H9 (cell line): ENCODE measurements around the gene TGFA. TPM values are rescaled to one million over a fixed set of nuclear protein-coding genes. Genes with fewer than 3 reads are reported as not detected.

Experiments used
- DNase-seq: peaks from one replicate; pipeline ENCODE4 v3.0.0-alpha.2; 2017
- H2AFZ ChIP-seq: one replicate; pipeline ENCODE4 v1.6.1; 2013; ENCODE audit warnings: mild to moderate bottlenecking, low read length, control low read depth, moderate library complexity
- H2AK5ac ChIP-seq: 2 replicates; pipeline ENCODE4 v1.6.1; 2013; ENCODE audit warnings: low read length, control low read depth, mixed read lengths; ENCODE audit not compliant: insufficient read length
- H2BK120ac ChIP-seq: one replicate; pipeline ENCODE4 v1.6.1; 2013; ENCODE audit warnings: low read depth, mild to moderate bottlenecking, low read length, control low read depth, inconsistent platforms; ENCODE audit not compliant: poor library complexity, severe bottlenecking
- H2BK12ac ChIP-seq: 2 replicates; pipeline ENCODE4 v1.6.1; 2013; ENCODE audit warnings: low read length, control low read depth, mixed read lengths, low read depth; ENCODE audit not compliant: insufficient read length
- H2BK15ac ChIP-seq: 2 replicates; pipeline ENCODE4 v1.6.1; 2013; ENCODE audit warnings: low read depth, low read length, control low read depth
- H2BK20ac ChIP-seq: one replicate; pipeline ENCODE4 v1.6.1; 2013; ENCODE audit warnings: low read depth, mild to moderate bottlenecking, low read length, control low read depth, inconsistent platforms; ENCODE audit not compliant: poor library complexity, severe bottlenecking
- H2BK5ac ChIP-seq: 2 replicates; pipeline ENCODE4 v1.6.1; 2013; ENCODE audit warnings: low read length, control low read depth, mixed read lengths; ENCODE audit not compliant: insufficient read length
- H3K14ac ChIP-seq: 2 replicates; pipeline ENCODE4 v1.6.1; 2013; ENCODE audit warnings: low read length, control low read depth; ENCODE audit not compliant: insufficient read depth
- H3K18ac ChIP-seq: 2 replicates; pipeline ENCODE4 v1.6.1; 2013; ENCODE audit warnings: low read depth, mild to moderate bottlenecking, mixed read lengths, low read length, control low read depth; ENCODE audit not compliant: insufficient read length
- H3K23ac ChIP-seq: 2 replicates; pipeline ENCODE4 v1.6.1; 2013; ENCODE audit warnings: low read length, control low read depth, mixed read lengths, low read depth; ENCODE audit not compliant: insufficient read length
- H3K23me2 ChIP-seq: 2 replicates; pipeline ENCODE4 v1.6.1; 2013; ENCODE audit warnings: low read depth, mild to moderate bottlenecking, mixed read lengths, low read length, control low read depth; ENCODE audit not compliant: insufficient read length, poor library complexity, severe bottlenecking
- H3K27ac ChIP-seq: 2 replicates; pipeline ENCODE4 v1.5.1; 2013; ENCODE audit warnings: low read length, control low read depth, mixed read lengths, low read depth; ENCODE audit not compliant: insufficient read length
- H3K27me3 ChIP-seq: 2 replicates; pipeline ENCODE4 v1.6.1; 2013; ENCODE audit warnings: low read length, control low read depth, inconsistent platforms; ENCODE audit not compliant: insufficient read depth
- H3K4ac ChIP-seq: 2 replicates; pipeline ENCODE4 v1.6.1; 2013; ENCODE audit warnings: low read depth, mild to moderate bottlenecking, control low read depth, inconsistent platforms, low read length, moderate library complexity
- H3K4me1 ChIP-seq: 2 replicates; pipeline ENCODE4 v1.6.1; 2013; ENCODE audit warnings: low read length, control low read depth, inconsistent platforms; ENCODE audit not compliant: insufficient read depth
- H3K4me2 ChIP-seq: 2 replicates; pipeline ENCODE4 v1.6.1; 2013; ENCODE audit warnings: low read length, control low read depth, mixed read lengths; ENCODE audit not compliant: insufficient read length, insufficient read depth
- H3K56ac ChIP-seq: 2 replicates; pipeline ENCODE4 v1.6.1; 2013; ENCODE audit warnings: low read depth, mild to moderate bottlenecking, mixed read lengths, low read length, control low read depth; ENCODE audit not compliant: insufficient read length
- H3K79me1 ChIP-seq: 2 replicates; pipeline ENCODE4 v1.6.1; 2013; ENCODE audit warnings: low read depth, mild to moderate bottlenecking, moderate library complexity, low read length, control low read depth, inconsistent platforms; ENCODE audit not compliant: insufficient read depth, poor library complexity, severe bottlenecking
- H3K79me2 ChIP-seq: 2 replicates; pipeline ENCODE4 v1.6.1; 2013; ENCODE audit warnings: low read length, control low read depth, inconsistent platforms; ENCODE audit not compliant: insufficient read depth
- H3K9ac ChIP-seq: 2 replicates; pipeline ENCODE4 v1.6.1; 2013; ENCODE audit warnings: low read length, control low read depth, mixed read lengths; ENCODE audit not compliant: insufficient read length; ENCODE audit errors: extremely low read depth
- H3K9me3 ChIP-seq: one replicate; pipeline ENCODE4 v1.6.1; 2013; ENCODE audit warnings: low read depth, low read length, inconsistent platforms; ENCODE audit not compliant: control insufficient read depth
- H3T11ph ChIP-seq: one replicate; pipeline ENCODE4 v1.6.1; 2013; ENCODE audit warnings: mild to moderate bottlenecking, low read length, control low read depth, inconsistent platforms
- H4K20me1 ChIP-seq: one replicate; pipeline ENCODE4 v1.6.1; 2013; ENCODE audit not compliant: control insufficient read depth, insufficient read length, insufficient read depth
- H4K5ac ChIP-seq: 2 replicates; pipeline ENCODE4 v1.6.1; 2013; ENCODE audit warnings: low read depth, mild to moderate bottlenecking, mixed read lengths, low read length, control low read depth; ENCODE audit not compliant: insufficient read length
- H4K8ac ChIP-seq: replicated peaks from 2 replicates; pipeline ENCODE4 v1.6.1; 2013; ENCODE audit warnings: low read length, control low read depth, mixed read lengths, low read depth; ENCODE audit not compliant: insufficient read length
- H4K91ac ChIP-seq: 2 replicates; pipeline ENCODE4 v1.6.1; 2013; ENCODE audit warnings: low read depth, mild to moderate bottlenecking, moderate library complexity, mixed read lengths, low read length, control low read depth; ENCODE audit not compliant: insufficient read length
- H3K27ac Mint-ChIP-seq, 3 experiments: 2 replicates in 2 of 3; 3 replicates in 1 of 3; pipeline ENCODE4 v1.8.0; 2020 to 2021; ENCODE audit warnings: mixed read lengths in 3 of 3, mild to moderate bottlenecking in 1 of 3, moderate library complexity in 1 of 3
- H3K27me3 Mint-ChIP-seq: 2 replicates; pipeline ENCODE4 v1.8.0; 2021; ENCODE audit warnings: low read depth, mild to moderate bottlenecking, moderate library complexity, mixed read lengths
- H3K36me3 Mint-ChIP-seq, 3 experiments: 2 replicates in 2 of 3; 3 replicates in 1 of 3; pipeline ENCODE4 v1.8.0; 2020 to 2021; ENCODE audit warnings: low read depth in 3 of 3, mixed read lengths in 3 of 3; ENCODE audit not compliant: insufficient read depth in 1 of 3
- H3K4me1 Mint-ChIP-seq, 2 experiments: 2 replicates each; pipeline ENCODE4 v1.8.0; 2020; ENCODE audit warnings: mixed read lengths in 2 of 2
- H3K4me3 Mint-ChIP-seq, 2 experiments: 2 replicates in 1 of 2; 3 replicates in 1 of 2; pipeline ENCODE4 v1.8.0; 2020 to 2021; ENCODE audit warnings: mild to moderate bottlenecking in 2 of 2, mixed read lengths in 2 of 2, moderate library complexity in 1 of 2
- H3K9me3 Mint-ChIP-seq, 2 experiments: 2 replicates in 1 of 2; 3 replicates in 1 of 2; pipeline ENCODE4 v1.8.0; 2020; ENCODE audit warnings: mild to moderate bottlenecking in 2 of 2, mixed read lengths in 2 of 2, moderate library complexity in 1 of 2
- WGBS: extraction: QIAGEN DNeasy Blood & Tissue Kit; methylation state at CpG from one replicate; pipeline ENCODE4 v1.1.7; 2013; ENCODE audit warnings: missing lambda C conversion rate, low lambda C conversion rate, mixed read lengths; ENCODE audit not compliant: insufficient read length; ENCODE audit errors: extremely low coverage; 5-methylcytosine and 5-hydroxymethylcytosine counted together
- total RNA-seq: library from RNA; stranded (reverse); gene quantifications from 2 replicates; pipeline ENCODE4 v1.2.1, GENCODE V29; 2021
- TF ChIP-seq, protein P1 (sequence below): fragments of 200-600 bp; sonication (generic); conservative IDR thresholded peaks from 3 replicates; pipeline ENCODE4 v1.8.0; 2021; ENCODE audit warnings: antibody characterized with exemption, mild to moderate bottlenecking

TGFA gene
- total RNA-seq, 1 experiment from 2014 or later: 3.3 TPM

GRCh38 chr2:70469961-70470360 lies 83.7 kb downstream of the TGFA start:
- Histone ChIP-seq H3K9ac (no peak overlapping the region), H3K56ac (no peak overlapping the region), H4K8ac (no peak overlapping the region), H3K9me3 (no peaks in the 10 kb centered on the region), H3K27ac (no peak overlapping the region), H4K20me1 (no peaks in the 10 kb centered on the region), H2AK5ac (no peak overlapping the region), H2AFZ (no peak overlapping the region), H3K23me2 (no peaks in the 10 kb centered on the region), H2BK5ac (no peak overlapping the region), H3K4me1 (no peaks in the 10 kb centered on the region), H3K79me1 (no peaks in the 10 kb centered on the region), H3K79me2 (no peaks in the 10 kb centered on the region), H3K23ac (no peak overlapping the region), H2BK20ac (no peak overlapping the region), H3K27me3 (no peaks in the 10 kb centered on the region), H2BK120ac (no peak overlapping the region), H4K91ac (no peak overlapping the region), H3K18ac (no peak overlapping the region), H2BK12ac (no peak overlapping the region), H3K4ac (no peak overlapping the region), H3K14ac (0 out of 2 replicates have a peak overlapping the region, but pooled peaks have one; percentile 31), H2BK15ac (no peak overlapping the region), H4K5ac (no peak overlapping the region), H3T11ph (no peak overlapping the region), H3K4me2 (no peak overlapping the region)
- no peaks in the 10 kb centered on the region for H3K9me3 Mint-ChIP-seq
- H3K4me3 Mint-ChIP-seq: no peak overlapping the region
- peak overlapping the region in 1 of 3 experiments; percentile 54; a peak in 1 of 7 replicates for H3K27ac Mint-ChIP-seq
- TF ChIP-seq, protein P1, sequence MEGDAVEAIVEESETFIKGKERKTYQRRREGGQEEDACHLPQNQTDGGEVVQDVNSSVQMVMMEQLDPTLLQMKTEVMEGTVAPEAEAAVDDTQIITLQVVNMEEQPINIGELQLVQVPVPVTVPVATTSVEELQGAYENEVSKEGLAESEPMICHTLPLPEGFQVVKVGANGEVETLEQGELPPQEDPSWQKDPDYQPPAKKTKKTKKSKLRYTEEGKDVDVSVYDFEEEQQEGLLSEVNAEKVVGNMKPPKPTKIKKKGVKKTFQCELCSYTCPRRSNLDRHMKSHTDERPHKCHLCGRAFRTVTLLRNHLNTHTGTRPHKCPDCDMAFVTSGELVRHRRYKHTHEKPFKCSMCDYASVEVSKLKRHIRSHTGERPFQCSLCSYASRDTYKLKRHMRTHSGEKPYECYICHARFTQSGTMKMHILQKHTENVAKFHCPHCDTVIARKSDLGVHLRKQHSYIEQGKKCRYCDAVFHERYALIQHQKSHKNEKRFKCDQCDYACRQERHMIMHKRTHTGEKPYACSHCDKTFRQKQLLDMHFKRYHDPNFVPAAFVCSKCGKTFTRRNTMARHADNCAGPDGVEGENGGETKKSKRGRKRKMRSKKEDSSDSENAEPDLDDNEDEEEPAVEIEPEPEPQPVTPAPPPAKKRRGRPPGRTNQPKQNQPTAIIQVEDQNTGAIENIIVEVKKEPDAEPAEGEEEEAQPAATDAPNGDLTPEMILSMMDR: no peak
- no peaks in the 10 kb centered on the region; the same call in none of the 2 replicates for H3K27me3 Mint-ChIP-seq
- H3K4me1 Mint-ChIP-seq: peaks cover 14 to 17% of the 10 kb centered on the region in 2 experiments
- DNase-seq: no peak
- no peaks in the 10 kb centered on the region for H3K36me3 Mint-ChIP-seq
- 100% methylated on average over 2 of the region's 7 CpGs for WGBS
